C4-2B (cell line): ENCODE results near the gene HMGN4.

ENCODE experiments used
- ZFX ChIP-seq: fragments of 450-650 bp; IDR thresholded peaks from 2 replicates; pipeline ENCODE4 v1.6.1; 2017
- TF ChIP-seq, protein P1 (sequence below): fragments of 450-650 bp; conservative IDR thresholded peaks from 2 replicates; pipeline ENCODE4 v1.5.1; 2017; ENCODE audit warnings: mild to moderate bottlenecking

DNA sequence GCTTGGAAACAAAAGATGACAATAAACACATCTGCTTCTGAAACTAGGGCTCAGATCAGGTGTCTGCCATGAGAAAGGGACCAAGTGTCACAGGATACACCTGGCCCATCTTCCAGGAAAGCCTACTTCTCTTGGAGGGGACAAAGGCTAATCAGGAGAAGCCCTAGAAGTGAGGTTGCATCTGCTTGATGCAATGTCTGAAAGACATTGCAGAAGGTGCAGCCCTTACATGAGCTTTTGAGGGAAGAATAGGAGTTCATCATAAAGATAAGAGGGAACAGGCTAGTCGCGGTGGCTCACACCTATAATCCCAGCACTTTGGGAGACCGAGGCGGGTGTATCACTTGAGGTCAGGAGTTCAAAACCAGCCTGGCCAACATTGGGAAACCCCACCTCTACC is 40.6 kb upstream of the HMGN4 start:
- TF ChIP-seq, protein P1, sequence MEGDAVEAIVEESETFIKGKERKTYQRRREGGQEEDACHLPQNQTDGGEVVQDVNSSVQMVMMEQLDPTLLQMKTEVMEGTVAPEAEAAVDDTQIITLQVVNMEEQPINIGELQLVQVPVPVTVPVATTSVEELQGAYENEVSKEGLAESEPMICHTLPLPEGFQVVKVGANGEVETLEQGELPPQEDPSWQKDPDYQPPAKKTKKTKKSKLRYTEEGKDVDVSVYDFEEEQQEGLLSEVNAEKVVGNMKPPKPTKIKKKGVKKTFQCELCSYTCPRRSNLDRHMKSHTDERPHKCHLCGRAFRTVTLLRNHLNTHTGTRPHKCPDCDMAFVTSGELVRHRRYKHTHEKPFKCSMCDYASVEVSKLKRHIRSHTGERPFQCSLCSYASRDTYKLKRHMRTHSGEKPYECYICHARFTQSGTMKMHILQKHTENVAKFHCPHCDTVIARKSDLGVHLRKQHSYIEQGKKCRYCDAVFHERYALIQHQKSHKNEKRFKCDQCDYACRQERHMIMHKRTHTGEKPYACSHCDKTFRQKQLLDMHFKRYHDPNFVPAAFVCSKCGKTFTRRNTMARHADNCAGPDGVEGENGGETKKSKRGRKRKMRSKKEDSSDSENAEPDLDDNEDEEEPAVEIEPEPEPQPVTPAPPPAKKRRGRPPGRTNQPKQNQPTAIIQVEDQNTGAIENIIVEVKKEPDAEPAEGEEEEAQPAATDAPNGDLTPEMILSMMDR = no peak
- TF ChIP-seq ZFX = no peak
